Thoracic aorta (tissue), 2 donors: Measurements from ENCODE around the gene CTIF. TPM values are rescaled to one million over a fixed set of nuclear protein-coding genes. Genes with fewer than 3 reads are reported as not detected.

Source experiments
- ATAC-seq: fragments of 150-250 bp; one replicate; pipeline ENCODE4 v1.8.0; 2017; ENCODE audit warnings: low read depth; ENCODE audit not compliant: insufficient number of reproducible peaks, low FRiP score
- DNase-seq: peaks from one replicate; pipeline ENCODE4 v3.0.0-alpha.2; 2020; ENCODE audit warnings: low spot score
- H3K27ac ChIP-seq, 2 donors: fragments of 200-600 bp; sonication (generic); 1 replicate in 1 of 2; 2 replicates in 1 of 2; pipeline ENCODE4 v1.5.1; 2016; ENCODE audit warnings: mild to moderate bottlenecking in 2 of 2, moderate library complexity in 2 of 2
- H3K27me3 ChIP-seq: fragments of 200-600 bp; sonication (generic); replicated peaks from 2 replicates; pipeline ENCODE4 v1.6.0; 2016; ENCODE audit warnings: mild to moderate bottlenecking; ENCODE audit not compliant: insufficient read depth
- H3K36me3 ChIP-seq: fragments of 200-600 bp; sonication (generic); one replicate; pipeline ENCODE4 v1.5.1; 2016
- H3K4me1 ChIP-seq, 2 donors: fragments of 200-600 bp; sonication (generic); 1 replicate in 1 of 2; 2 replicates in 1 of 2; pipeline versions ENCODE4 v1.5.1 to v1.6.0; 2016; ENCODE audit warnings: low read depth in 2 of 2, mild to moderate bottlenecking in 1 of 2; ENCODE audit not compliant: control insufficient read depth in 1 of 2
- H3K4me3 ChIP-seq: fragments of 200-600 bp; sonication (generic); 2 replicates; pipeline ENCODE4 v1.5.1; 2016; ENCODE audit warnings: mild to moderate bottlenecking
- H3K9me3 ChIP-seq: fragments of 200-600 bp; sonication (generic); 2 replicates; pipeline ENCODE4 v1.5.1; 2016
- total RNA-seq, 2 donors: library from RNA; depleted of rRNA; stranded (reverse); fragments of >200 nt; gene quantifications; one replicate each; pipeline versions ENCODE4 v1.1.0 to v1.2.3, GENCODE V29; 2016
- TF ChIP-seq, protein P1 (sequence below): fragments of 200-600 bp; sonication (generic); IDR thresholded peaks from one replicate; pipeline ENCODE4 v1.5.1; 2019; ENCODE audit warnings: antibody characterized with exemption

The CTIF gene
- total RNA-seq, 2 donors from 2014 or later = 63.3 to 125 TPM

DNA sequence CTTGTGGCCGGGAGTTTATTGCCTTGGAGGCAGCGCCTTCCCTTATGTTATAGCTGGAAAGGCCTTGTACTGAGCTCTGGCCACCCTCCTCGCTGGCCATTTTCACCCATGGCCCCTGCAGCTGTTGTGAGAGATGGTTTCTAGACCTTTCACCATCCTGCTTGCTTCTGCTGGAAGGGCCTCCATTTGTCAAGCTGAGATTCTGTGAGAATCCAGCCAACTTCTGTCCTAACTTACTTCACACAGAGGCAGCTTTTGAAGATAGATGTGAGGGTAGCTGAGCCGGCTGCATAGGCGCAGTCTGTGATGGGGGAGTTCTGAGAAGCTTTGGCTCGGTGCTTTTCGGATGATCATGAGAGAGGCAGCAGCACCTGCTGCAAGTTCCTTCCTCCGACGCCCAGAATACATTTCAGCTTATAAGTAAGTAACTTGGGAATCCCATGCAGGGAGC lies 8.7 kb downstream of the CTIF start:
- H3K36me3 ChIP-seq = no peaks in the 10 kb centered on the region
- peaks cover 32 to 71% of the 10 kb centered on the region in 2 donors for H3K4me1 ChIP-seq
- no peak overlapping the region for H3K4me3 ChIP-seq
- H3K27me3 ChIP-seq = no peaks in the 10 kb centered on the region
- H3K9me3 ChIP-seq = no peaks in the 10 kb centered on the region
- peak overlapping the region; percentile 69 to 73 for H3K27ac ChIP-seq
- ATAC-seq = no peak
- TF ChIP-seq, protein P1, sequence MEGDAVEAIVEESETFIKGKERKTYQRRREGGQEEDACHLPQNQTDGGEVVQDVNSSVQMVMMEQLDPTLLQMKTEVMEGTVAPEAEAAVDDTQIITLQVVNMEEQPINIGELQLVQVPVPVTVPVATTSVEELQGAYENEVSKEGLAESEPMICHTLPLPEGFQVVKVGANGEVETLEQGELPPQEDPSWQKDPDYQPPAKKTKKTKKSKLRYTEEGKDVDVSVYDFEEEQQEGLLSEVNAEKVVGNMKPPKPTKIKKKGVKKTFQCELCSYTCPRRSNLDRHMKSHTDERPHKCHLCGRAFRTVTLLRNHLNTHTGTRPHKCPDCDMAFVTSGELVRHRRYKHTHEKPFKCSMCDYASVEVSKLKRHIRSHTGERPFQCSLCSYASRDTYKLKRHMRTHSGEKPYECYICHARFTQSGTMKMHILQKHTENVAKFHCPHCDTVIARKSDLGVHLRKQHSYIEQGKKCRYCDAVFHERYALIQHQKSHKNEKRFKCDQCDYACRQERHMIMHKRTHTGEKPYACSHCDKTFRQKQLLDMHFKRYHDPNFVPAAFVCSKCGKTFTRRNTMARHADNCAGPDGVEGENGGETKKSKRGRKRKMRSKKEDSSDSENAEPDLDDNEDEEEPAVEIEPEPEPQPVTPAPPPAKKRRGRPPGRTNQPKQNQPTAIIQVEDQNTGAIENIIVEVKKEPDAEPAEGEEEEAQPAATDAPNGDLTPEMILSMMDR = no peak
- no peak for DNase-seq

DNA sequence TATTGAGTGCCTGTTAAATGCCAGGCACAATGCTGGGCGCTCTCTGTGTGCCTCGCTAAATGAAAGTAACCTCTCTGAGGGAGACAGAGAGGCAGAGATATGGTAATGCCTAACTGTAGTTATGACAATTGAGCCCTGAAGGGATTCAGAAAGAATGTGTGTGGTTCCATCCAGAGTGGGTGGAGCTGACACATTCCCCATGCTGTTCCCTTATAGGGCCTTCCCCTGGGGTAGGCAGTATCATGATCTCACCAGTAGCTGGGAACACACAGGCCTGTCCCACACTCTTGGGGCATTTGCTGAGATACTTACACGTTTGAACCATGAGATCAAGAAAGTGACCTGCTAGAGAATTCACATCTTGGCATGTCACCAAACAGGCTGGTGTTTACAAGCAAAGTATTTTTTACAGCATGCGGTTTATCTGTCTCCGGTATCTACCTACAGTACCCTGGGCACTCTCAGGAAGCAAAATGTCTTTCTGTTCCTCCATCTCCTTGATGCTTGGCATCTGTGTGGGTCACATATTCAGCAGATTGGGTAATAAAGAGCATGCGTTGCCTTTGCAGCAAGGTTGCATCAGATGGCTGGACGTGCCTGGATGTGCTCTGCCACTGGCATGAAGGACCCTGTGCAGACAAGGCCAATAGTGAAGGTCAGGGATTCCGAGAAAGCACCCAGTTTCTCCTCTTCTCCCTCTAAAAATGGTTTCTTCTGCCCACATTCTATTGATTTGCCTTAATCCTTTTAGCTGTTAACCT lies 9.4 kb downstream of the CTIF start:
- H3K27ac ChIP-seq = peak overlapping the region; percentile 69 to 73
- TF ChIP-seq, protein P1 = no peak
- H3K36me3 ChIP-seq = peaks cover 2% of the 10 kb centered on the region
- no peak for ATAC-seq
- H3K9me3 ChIP-seq = no peaks in the 10 kb centered on the region
- peak; percentile 12 for DNase-seq
- H3K27me3 ChIP-seq = no peaks in the 10 kb centered on the region
- no peak overlapping the region for H3K4me3 ChIP-seq
- H3K4me1 ChIP-seq = peaks cover 32 to 65% of the 10 kb centered on the region in 2 donors

DNA sequence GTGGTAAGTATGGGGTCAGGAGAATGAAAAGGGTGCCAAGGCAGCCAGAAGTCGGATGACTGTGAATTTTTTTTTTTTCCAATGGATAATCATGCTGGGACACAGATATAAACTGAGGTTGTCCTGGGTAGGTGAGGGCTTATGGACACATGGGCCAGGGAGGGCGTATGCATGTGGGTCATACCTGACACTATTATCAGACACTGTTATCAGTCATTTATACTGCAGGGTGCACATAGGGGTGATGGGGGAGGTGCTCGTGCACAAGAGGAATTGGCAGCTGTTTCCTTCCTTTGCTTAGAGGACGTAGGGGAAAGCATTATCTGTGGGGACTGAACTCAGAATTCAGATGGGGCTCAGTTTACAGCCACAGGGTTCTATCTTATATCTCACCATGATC lies 10.1 kb downstream of the CTIF start:
- DNase-seq (no peak), ATAC-seq (no peak)
- TF ChIP-seq, protein P1 = no peak
- peak overlapping the region; percentile 69 to 73 for H3K27ac ChIP-seq
- no peaks in the 10 kb centered on the region for H3K27me3 ChIP-seq
- peaks cover 3% of the 10 kb centered on the region for H3K36me3 ChIP-seq
- H3K9me3 ChIP-seq = no peaks in the 10 kb centered on the region
- H3K4me3 ChIP-seq = no peak overlapping the region
- H3K4me1 ChIP-seq = peaks cover 32 to 59% of the 10 kb centered on the region in 2 donors

DNA sequence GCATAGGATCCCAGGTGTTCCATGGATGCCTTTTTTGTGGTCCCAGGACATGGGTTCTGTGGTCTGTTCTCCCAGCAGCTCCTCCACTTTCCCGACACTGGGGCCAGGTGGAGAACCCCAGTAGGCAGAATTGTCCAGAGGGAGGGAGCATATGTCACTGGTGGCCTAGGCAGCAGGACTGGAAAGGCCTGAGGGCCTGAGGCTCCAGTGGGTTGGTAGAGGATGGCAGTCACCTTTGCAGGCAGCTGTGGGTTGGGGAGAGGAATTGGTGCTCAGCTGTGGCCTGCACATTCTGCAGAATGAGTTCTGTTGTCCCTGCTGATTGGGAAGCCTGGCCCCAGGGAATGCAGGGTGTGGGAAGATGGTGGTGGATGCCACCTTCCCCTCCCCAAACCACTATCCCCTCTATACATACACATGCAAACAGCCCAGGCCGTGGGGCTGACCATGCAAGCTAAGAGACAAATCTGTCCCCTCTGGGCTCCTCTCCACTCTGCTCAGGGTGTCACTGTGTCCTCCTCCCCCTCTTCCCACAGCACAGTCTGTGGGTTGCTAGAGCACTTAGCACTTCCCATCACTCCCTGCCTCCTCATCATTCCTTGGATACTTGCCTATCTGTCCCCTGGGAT lies 11.4 kb downstream of the CTIF start:
- Histone ChIP-seq H3K4me1 (peaks cover 24 to 46% of the 10 kb centered on the region in 2 donors), H3K36me3 (peaks cover 3% of the 10 kb centered on the region), H3K9me3 (no peaks in the 10 kb centered on the region), H3K27ac (no peak overlapping the region), H3K27me3 (no peaks in the 10 kb centered on the region), H3K4me3 (no peak overlapping the region)
- ATAC-seq = no peak
- no peak for DNase-seq
- TF ChIP-seq, protein P1 = no peak

DNA sequence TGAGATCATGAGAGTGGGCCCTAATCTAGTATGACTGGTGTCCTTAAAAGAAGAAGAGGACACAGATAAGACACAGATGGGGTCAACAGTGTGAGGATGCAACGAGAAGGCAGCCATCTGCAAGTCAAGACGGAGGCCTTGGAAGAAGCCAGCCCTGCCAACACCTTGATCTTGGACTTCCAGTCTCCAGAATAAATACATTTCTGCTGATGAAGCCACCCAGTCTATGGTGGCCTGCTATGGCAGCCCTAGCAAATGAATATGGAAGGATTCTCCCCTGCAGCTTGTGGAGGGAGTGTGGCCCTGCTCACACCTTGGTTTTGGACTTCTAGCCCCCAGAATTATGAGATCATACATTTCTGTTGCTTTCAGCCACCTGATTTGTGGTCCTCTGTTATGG lies 12.3 kb downstream of the CTIF start:
- Histone ChIP-seq H3K36me3 (peaks cover 3% of the 10 kb centered on the region), H3K4me1 (peaks cover 15 to 37% of the 10 kb centered on the region in 2 donors), H3K27ac (no peak overlapping the region), H3K9me3 (no peaks in the 10 kb centered on the region), H3K4me3 (no peak overlapping the region), H3K27me3 (no peaks in the 10 kb centered on the region)
- ATAC-seq = no peak
- DNase-seq = no peak
- TF ChIP-seq, protein P1 = no peak
